ENCODE data around the gene PROP1.
"Not testable (repeated sequence)": the region's sequence is repeated elsewhere in the genome, so short reads cannot be mapped to it uniquely, and the experiment has no call there.

PROP1 gene

GRCh38 chr5:177982072-177982727 is 13.8 kb downstream of the PROP1 start:
- peak; percentile 22 for DNase-seq

GRCh38 chr5:177981296-177982071 is 14.6 kb downstream of the PROP1 start:
- no peak for DNase-seq

GRCh38 chr5:177980743-177981151 is 15.3 kb downstream of the PROP1 start:
- DNase-seq = no peak

DNA sequence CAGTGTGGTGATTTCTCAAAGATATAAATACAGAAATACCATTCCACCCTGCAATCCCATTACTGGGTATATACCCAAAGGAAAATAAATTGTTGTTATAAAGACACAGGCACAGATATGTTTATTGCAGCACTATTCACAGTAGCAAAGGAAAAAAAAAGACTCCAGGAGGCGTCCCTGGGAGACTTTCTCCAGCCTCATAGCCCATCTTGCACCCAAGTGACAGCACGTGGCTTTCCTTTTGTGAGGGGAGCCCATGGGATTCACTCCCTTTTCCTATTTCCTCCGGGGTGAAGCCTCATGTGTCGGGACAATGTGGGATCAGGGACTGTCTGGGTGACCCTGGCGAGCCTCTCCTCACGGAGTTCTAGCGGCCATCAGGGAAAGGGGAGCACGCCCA is 18.4 kb downstream of the PROP1 start:
- DNase-seq = not testable (repeated sequence)

DNA sequence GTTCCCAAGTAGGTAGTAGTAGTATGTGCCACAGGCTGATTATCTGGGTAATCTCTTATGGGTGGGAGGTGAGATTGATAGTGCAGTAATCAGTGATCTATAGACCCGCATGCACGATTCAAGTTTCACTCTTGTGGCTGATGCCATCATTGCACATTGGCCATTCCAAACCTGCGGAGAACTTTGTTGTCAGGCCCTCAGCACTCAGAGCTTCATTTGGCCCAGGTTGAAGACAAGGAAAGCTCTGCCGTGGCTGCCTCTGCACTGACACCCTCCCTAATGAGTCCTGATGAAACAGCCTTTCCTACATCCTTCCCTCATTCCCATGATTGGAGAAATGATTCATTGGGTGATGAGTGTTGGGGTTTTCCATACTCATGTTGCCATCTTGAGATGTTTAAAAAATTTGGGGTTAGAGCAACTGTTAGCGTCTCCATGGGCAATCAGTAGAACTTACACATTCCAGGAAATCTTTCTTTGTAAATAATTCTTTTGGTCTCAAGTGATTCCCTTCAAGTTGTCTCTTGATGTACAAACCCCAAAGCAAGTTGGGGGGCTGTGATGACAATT is 22.9 kb downstream of the PROP1 start:
- no peak for DNase-seq

- no peak for DNase-seq
Measured at GRCh38 chr5:177972613-177973012, 23.4 kb downstream of the PROP1 start.

GRCh38 chr5:177972014-177972413 is 24.0 kb downstream of the PROP1 start:
- not testable (repeated sequence) for DNase-seq

DNA sequence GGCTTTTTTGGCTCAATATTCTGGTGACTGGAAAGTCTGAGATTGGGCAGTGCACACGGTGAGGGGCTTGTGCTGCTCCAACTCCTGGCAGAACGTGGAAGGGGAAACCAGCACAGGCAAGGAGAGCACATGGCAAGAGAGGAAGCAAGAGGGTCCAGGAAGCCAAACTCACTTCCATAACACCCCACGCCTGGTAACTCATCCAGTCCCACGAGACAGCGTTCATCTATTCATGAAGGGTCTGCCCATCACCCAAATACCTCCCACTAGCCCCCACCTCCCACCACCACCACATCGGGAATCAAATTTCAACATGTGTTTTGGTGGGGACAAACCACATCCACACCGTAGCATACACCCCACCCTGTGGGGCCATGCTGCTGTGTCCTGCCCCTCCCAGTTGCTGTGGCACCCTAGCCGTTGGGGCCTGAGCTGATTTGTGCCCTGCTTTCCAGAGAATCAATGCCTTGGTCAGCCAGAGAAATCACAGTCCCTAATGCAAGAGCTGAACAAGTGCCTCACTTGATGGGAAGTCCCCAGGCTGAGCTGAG is 27.3 kb downstream of the PROP1 start:
- DNase-seq = no peak

DNA sequence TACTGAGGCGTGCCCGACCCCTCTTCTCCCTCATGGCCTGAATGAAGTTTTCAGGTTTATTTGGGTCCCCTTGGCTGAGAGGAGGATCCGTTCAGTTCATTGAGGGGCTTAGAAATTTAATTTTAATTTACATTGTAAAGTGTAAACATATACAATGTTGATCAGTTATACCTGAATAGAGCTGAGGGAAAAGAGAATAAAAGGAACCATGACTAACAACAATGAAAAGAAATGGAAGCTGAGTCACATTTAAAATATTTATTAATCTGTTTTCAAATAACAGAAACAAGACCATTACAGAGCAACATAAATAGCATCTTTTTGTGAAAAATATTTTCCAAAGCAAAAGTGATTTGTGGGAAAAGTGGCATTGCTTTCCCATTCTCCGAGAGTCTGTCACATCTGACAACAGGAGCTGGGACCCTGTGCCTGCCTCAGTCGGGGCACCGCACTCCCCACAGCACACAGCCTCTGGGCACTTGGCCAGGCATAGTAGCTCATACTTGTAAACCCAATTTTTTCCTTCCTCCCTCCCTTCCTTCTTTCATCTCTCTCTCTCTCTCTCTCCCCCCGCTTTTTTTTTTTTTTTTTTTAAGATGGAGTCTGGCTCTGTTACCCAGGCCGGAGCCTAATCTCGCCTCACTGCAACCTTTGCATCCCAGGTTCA is 28.7 kb downstream of the PROP1 start:
- no peak for DNase-seq

DNA sequence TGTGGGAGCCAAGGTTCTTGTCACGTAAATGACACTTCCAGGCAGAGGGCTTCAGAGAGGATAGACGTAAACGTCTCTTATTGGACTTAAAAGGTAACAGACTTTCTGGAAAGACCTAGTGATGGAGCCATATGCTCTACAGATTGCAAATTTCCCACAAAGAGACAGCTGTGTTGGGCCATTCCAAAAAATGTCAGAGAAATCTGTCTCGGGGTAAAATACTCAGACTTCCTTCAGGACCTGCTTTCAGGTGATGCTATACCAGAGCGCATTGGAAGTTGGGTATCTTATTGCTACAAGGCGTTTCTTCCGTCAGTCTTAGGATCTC is 29.2 kb downstream of the PROP1 start:
- DNase-seq = no peak

GRCh38 chr5:177966009-177966838 is 29.8 kb downstream of the PROP1 start:
- no peak for DNase-seq

DNA sequence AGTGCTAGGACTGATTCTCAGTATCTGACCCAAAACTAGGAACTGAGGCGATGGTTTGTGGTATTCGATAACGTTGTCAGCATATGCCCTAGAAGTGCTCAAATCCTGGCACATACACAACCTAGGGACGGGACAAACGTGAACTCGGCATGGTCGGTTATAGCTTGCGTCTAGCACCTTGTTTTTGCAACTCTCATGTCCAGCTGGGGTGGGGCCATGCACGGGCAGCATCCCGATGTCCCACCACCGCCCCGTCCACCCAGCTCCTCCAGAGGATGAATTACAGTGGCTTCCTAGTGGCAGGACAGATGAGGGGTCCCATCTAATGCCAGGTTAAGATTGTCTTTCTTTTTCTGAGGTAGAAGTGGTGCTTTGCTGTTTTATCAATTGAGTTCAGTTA is 31.6 kb downstream of the PROP1 start:
- DNase-seq = no peak

DNA sequence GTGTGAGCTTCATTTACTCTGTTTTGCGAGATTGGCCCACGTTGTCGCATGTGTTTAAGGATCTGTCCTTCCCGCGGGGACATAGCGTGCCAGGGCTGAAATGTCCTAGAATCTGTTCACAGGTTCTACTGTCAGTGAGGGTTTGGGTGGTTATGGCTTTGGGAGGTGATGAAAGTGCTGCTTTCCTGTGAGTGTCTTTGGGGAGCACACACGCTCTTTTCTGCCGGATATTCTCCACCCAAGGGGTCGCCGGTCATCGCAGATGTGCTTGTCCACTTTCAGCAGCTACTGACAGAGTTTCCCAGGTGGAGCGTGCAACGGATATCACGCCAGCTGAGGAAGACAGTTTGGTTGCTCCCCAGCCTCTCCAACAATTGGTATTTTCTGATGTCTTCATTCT is 32.1 kb downstream of the PROP1 start:
- DNase-seq = no peak

DNA sequence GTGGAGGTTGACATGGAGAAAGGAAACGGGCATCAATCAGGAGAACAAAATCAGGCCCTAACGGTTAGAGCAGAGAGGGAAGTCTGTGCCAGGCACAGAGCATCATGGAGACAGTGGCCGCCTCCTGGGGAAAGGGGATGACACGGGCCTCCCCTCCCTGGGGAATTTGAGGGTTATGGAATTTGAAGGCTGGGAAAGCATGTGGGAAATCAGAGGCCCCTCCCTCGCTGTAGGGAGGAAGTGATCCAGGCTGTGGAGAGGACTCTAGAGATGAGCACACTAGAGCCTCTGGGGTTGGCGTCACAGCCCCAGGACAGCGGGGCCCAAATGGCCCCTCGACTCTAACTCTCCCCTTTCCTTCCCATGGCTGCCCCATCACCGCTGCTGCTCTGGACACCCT is 36.7 kb downstream of the PROP1 start:
- no peak for DNase-seq

DNA sequence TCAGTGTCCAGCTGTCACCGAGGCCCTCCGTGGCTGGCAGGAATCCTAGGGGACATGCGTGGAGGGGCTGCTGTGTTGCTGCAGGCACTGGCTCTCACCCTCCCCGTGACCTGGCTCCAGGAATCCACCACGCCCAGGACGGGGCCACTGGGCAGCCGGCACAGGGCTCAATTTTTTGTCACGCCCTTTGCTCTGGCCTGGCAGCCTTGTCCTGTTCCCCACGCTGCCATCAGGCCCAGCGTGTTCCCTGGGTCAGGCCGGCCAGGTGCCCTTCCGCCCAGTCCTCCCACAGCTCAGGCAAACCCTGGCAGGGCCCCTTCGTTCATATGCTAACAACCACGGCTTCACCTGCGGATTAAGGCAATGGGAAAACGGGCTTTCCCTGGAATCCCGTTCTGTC is 37.3 kb downstream of the PROP1 start:
- DNase-seq = no peak

DNA sequence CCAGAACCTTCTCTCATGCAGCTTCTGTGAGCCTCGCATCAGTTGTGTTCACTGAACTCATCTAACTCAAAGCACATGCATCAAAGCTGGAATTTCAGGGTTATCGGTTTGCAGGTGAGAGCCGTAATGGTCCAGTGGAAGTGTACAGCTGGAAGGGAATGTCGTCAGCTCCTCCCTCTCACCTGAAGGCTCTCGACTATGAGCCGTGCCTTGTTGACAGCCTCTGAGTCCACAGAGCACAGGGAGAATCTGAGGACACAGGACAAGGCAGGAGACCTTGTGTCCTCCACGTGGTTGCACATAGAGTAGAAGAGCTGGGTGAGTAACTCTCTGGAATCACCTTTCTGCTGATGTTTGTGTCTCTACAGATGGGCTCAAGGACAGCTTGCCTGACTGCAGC is 38.8 kb downstream of the PROP1 start:
- no peak for DNase-seq

GRCh38 chr5:177953101-177953500 is 42.9 kb downstream of the PROP1 start:
- DNase-seq = not testable (repeated sequence)

GRCh38 chr5:177949656-177950055 is 46.4 kb downstream of the PROP1 start:
- DNase-seq = not testable (repeated sequence)

GRCh38 chr5:177949065-177949464 is 47.0 kb downstream of the PROP1 start:
- DNase-seq = not testable (repeated sequence)

DNA sequence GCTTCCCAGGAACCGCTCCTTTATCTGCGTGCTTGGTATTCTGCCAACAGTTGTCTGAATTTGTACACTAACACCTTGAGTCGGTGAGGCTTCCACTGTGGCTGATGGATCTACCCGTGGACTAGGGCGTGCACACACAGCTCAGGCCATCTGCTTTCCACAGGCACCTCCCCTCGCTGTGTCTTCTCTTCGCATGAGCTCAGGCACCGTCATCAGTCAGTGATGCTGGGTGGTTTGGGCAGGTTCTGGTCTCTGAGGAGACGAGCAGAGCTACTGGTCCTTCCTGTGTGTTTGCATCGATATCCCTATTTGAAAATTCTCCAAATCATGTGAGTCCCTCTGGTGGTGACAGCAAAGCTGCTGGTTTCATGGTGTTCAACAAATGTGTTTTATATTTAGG is 48.1 kb downstream of the PROP1 start:
- peak; percentile 80 for DNase-seq

DNA sequence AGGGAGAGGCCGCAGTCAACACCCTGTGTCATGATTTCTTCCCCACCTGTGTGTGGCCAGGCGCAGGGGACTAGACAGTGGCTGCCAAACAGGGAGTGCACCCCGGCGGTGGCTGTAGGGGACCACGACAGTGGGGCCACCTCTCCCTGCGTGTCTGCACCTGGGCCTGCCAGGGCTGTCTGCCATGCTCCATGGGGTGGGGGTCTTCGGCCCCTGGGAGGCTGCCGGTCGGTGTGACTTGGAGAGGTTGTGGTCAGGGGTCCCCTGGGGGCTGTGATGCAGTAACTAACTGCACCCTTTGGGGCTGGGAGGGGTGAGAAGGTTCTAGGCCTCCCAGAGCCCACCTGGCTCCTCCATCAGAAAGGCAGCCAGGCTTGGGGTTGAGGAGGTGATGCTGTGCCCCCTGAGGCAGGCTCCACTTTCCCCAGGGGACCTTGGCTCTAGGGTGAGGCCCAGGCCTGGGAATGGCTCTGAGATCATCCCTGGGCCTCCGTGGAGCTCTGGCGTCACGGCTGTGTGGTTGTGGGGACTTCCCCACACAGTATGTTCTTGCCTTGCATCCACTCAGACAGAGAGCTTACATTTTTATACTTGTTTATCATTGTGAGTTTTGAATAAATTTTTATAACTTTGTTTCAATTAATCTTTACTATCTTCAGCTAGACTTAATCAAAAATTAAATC is 50.3 kb downstream of the PROP1 start:
- not testable (repeated sequence) for DNase-seq

DNA sequence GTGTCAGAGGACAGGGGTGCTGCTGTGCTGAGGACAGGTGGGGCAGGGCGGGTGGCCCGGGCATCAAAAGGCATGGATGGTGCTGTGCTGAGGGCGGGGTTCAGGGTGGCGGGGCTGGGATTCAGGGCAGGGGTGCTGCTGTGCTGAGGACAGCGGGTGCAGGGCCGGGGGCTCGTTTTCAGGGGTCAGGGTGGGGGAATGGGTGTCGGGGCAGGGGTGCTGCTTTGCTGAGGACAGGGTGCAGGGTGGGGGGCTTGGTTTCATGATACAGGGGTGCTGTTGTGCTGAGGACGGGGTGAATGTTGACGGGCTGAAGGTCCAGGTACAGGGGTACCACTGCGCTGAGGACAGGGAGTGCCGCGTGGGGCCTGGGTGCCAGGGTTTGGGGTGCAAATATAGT is 50.9 kb downstream of the PROP1 start:
- not testable (repeated sequence) for DNase-seq

All from NCI-H1694 treated with DMSO at 0.1 percent for 48 hours (cell line).